ENCODE measurements around the gene MTF1. TPM values are rescaled to one million over a fixed set of nuclear protein-coding genes. Genes with fewer than 3 reads are reported as not detected.
"Not testable (repeated sequence)": the region's sequence is repeated elsewhere in the genome, so short reads cannot be mapped to it uniquely, and the experiment has no call there.

MTF1 gene
- total RNA-seq: 10 to 100 TPM in 1 of 2 donors, 1 to 10 TPM in 1; 7.9 to 23.3 TPM
- 10 to 100 TPM in 1 of 2 donors, 1 to 10 TPM in 1; 2.6 to 13.6 TPM for polyA plus RNA-seq
- long read RNA-seq, donor 1: 0 reads
- long read RNA-seq, donor 2: 0 reads
- long read RNA-seq, donor 3: 0 reads
- long read RNA-seq, donor 4: 0 reads
- long read RNA-seq, donor 5: 0 reads

DNA sequence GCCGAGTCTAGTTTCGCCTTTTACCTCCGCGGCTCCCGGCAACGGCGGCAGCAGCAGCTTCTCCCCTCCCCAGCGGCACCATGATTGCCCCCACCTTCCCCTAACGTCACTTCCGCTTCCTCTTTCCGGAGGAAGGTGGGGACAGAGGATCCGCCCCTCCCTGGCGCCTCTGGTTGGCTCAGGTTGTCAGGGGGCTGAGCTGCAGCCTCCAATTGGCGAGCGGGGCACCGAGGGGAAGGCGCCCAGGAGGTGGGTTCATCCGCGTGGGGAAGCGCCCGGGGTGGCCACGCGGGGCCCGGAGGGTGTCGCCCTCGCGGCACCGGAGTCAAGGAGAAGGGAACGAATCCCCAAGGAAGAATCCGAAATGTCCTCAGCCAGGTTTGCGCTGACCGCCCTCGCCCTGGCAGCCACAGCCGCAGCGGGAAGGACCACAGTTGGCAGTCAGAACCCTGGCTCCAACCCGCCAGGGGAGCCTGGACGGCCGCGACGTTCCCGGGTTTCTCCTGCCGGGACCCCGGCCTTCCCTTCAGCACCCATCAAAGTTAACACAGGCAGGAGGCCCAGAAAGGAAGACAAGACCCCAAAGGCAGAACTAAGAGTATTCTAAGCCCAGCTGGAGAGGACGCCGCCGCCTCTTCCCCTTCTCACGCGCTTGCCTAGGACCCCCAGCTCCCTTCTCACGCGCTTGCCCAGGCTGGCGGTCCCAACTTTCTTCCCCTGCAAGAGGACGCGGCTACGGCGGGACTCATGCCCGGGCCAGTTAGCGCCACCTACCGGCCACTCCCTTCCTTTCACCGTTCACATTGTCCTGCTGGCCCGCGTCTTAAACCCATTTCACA lies at the start of gene MTF1:
TSS of gene MTF1 (minus strand) at position 86 of the 839 bp plus-strand sequence. CDS start 1,934 bp downstream, outside the sequence.
- peaks cover 0 to 17% (median 5%) of the 10 kb centered on the region in 5 donors for H3K4me1 ChIP-seq (ENCODE audit: control insufficient read depth in 5 of 5, insufficient read depth in 5 of 5, low read length in 5 of 5)
- H3K9me3 ChIP-seq (ENCODE audit: control insufficient read depth in 4 of 4, insufficient read depth in 3 of 4, low read length in 3 of 4): no peaks in the 10 kb centered on the region
- 0% methylated on average over 39 to 61 of the region's 61 CpGs for WGBS, 2 donors
- ATAC-seq (ENCODE audit: insufficient read depth, low FRiP score): peak; percentile 97
- no peaks in the 10 kb centered on the region for H3K27me3 ChIP-seq (ENCODE audit: control insufficient read depth in 3 of 3, insufficient read depth in 3 of 3, low read length in 2 of 3)
- peak within 1 kb of the TSS; percentile 66 to 87 for H3K9ac ChIP-seq (ENCODE audit: insufficient read depth in 1 of 2, low read length in 2 of 2)
- H3K27ac ChIP-seq (ENCODE audit: low read depth in 1 of 2, low read length in 1 of 2): peak within 1 kb of the TSS; percentile 86 to 97
- peak within 1 kb of the TSS; percentile 96 for H3K4me3 ChIP-seq
- peak; percentile 98 to 99 (median 99) for DNase-seq
- TF ChIP-seq, protein P1, sequence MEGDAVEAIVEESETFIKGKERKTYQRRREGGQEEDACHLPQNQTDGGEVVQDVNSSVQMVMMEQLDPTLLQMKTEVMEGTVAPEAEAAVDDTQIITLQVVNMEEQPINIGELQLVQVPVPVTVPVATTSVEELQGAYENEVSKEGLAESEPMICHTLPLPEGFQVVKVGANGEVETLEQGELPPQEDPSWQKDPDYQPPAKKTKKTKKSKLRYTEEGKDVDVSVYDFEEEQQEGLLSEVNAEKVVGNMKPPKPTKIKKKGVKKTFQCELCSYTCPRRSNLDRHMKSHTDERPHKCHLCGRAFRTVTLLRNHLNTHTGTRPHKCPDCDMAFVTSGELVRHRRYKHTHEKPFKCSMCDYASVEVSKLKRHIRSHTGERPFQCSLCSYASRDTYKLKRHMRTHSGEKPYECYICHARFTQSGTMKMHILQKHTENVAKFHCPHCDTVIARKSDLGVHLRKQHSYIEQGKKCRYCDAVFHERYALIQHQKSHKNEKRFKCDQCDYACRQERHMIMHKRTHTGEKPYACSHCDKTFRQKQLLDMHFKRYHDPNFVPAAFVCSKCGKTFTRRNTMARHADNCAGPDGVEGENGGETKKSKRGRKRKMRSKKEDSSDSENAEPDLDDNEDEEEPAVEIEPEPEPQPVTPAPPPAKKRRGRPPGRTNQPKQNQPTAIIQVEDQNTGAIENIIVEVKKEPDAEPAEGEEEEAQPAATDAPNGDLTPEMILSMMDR (IDR thresholded peaks at IDR 0.05; ENCODE audit: control extremely low read depth, extremely low read depth): peak; percentile 74
- peaks cover 13 to 25% (median 21%) of the 10 kb centered on the region in 4 donors for H3K36me3 ChIP-seq (ENCODE audit: control insufficient read depth in 4 of 4, insufficient read depth in 4 of 4, low read length in 4 of 4)

DNA sequence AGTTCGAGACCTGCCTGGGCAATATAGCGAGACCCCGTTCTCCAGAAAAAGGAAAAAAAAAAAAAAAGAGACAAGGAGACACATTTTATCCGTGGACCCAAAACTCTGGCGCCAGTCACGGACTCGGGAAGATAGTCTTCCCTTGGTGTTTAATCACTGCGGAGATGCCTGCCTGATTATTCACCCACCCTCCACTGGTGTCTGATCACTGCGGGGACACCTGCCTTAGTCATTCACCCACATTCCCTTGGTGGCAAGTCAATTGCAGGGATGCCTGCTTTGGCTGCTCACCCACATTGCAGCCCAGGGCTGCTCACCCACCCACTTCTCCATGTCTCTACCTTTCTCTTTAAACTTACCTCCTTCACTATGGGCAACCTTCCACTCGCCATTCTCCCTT lies 49.1 kb upstream of the MTF1 start:
- not testable (repeated sequence) for H3K9ac ChIP-seq (ENCODE audit: insufficient read depth in 1 of 2, low read length in 2 of 2); H3K4me3 ChIP-seq; H3K27me3 ChIP-seq (ENCODE audit: control insufficient read depth in 3 of 3, insufficient read depth in 3 of 3, low read length in 2 of 3); H3K27ac ChIP-seq (ENCODE audit: low read depth in 1 of 2, low read length in 1 of 2); H3K36me3 ChIP-seq (ENCODE audit: control insufficient read depth in 4 of 4, insufficient read depth in 4 of 4, low read length in 4 of 4); H3K9me3 ChIP-seq (ENCODE audit: control insufficient read depth in 4 of 4, insufficient read depth in 3 of 4, low read length in 3 of 4); DNase-seq; ATAC-seq (ENCODE audit: insufficient read depth, low FRiP score); H3K4me1 ChIP-seq (ENCODE audit: control insufficient read depth in 5 of 5, insufficient read depth in 5 of 5, low read length in 5 of 5)
- WGBS, 2 donors: 97 to 100% methylated on average over 10 of the region's 10 CpGs

DNA sequence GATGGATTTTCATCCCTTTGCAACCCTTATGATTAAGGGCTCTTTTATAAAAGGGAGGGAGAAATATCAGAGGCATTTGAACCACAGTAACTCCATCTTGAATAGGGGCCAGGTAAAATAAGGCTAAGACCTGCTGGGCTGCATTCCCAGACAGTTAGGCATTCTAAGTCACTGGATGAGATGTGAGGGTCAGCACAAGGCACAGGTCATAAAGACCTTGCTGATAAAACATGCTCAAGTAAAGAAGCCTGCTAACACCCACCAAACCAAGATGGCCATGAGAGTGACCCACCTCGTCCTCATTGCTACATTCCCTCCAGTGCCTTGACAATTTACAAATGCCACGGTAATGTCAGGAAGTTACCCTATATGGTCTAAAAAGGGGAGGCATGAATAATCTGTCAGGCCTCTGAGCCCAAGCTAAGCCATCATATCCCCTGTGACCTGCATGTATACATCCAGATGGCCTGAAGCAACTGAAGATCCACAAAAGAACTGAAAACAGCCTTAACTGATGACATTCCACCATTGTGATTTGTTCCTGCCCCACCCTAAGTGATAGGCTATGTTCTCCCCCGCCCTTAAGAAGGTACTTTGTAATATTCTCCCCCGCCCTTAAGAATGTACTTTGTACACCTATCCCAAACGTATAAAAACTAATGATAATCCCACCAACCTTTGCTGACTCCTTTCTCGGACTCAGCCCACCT lies 48.2 kb upstream of the MTF1 start:
- ATAC-seq (ENCODE audit: insufficient read depth, low FRiP score); H3K36me3 ChIP-seq (ENCODE audit: control insufficient read depth in 4 of 4, insufficient read depth in 4 of 4, low read length in 4 of 4); H3K9me3 ChIP-seq (ENCODE audit: control insufficient read depth in 4 of 4, insufficient read depth in 3 of 4, low read length in 3 of 4); H3K4me3 ChIP-seq; H3K27me3 ChIP-seq (ENCODE audit: control insufficient read depth in 3 of 3, insufficient read depth in 3 of 3, low read length in 2 of 3); H3K9ac ChIP-seq (ENCODE audit: insufficient read depth in 1 of 2, low read length in 2 of 2); DNase-seq; H3K4me1 ChIP-seq (ENCODE audit: control insufficient read depth in 5 of 5, insufficient read depth in 5 of 5, low read length in 5 of 5); H3K27ac ChIP-seq (ENCODE audit: low read depth in 1 of 2, low read length in 1 of 2): not testable (repeated sequence)
- 92 to 95% methylated on average over 6 of the region's 6 CpGs for WGBS, 2 donors

DNA sequence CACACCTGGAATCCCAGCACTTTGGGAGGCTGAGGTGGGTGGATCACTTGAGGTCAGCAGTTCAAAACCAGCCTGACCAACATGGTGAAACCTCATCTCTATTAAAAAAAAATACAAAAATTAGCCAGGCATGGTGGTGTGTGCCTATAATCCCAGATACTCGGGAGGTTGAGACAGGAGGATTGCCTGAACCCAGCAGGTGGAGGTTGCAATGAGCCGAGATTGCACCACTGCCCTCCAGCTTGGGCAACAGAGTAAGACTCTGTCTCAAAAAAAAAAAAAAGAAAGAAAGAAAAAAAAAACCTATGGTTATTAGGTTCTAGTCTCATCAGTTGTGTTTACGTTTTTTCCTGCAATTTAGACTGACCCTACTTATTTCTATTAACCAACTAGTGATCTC lies 47.2 kb upstream of the MTF1 start:
- not testable (repeated sequence) for H3K36me3 ChIP-seq (ENCODE audit: control insufficient read depth in 4 of 4, insufficient read depth in 4 of 4, low read length in 4 of 4); H3K9ac ChIP-seq (ENCODE audit: insufficient read depth in 1 of 2, low read length in 2 of 2); DNase-seq; H3K4me3 ChIP-seq; H3K9me3 ChIP-seq (ENCODE audit: control insufficient read depth in 4 of 4, insufficient read depth in 3 of 4, low read length in 3 of 4); H3K27ac ChIP-seq (ENCODE audit: low read depth in 1 of 2, low read length in 1 of 2); H3K4me1 ChIP-seq (ENCODE audit: control insufficient read depth in 5 of 5, insufficient read depth in 5 of 5, low read length in 5 of 5); ATAC-seq (ENCODE audit: insufficient read depth, low FRiP score); H3K27me3 ChIP-seq (ENCODE audit: control insufficient read depth in 3 of 3, insufficient read depth in 3 of 3, low read length in 2 of 3)
- 85 to 95% methylated on average over 3 of the region's 3 CpGs for WGBS, 2 donors

All from lung (tissue), 16 donors.